Measurements from ENCODE around the gene GALNT16. TPM values are rescaled to one million over a fixed set of nuclear protein-coding genes. Genes with fewer than 3 reads are reported as not detected.
"Not testable (repeated sequence)": the region's sequence is repeated elsewhere in the genome, so short reads cannot be mapped to it uniquely, and the experiment has no call there.

Gene GALNT16
- total RNA-seq, 1 donor from 2014 or later, result 1.6 TPM

GRCh38 chr14:69363055-69363454, 103.1 kb downstream of the GALNT16 start:
- no peak for DNase-seq (ENCODE audit: low spot score)

- no peak for DNase-seq (ENCODE audit: low spot score)
Measured at GRCh38 chr14:69363964-69364363, 104.0 kb downstream of the GALNT16 start.

DNA sequence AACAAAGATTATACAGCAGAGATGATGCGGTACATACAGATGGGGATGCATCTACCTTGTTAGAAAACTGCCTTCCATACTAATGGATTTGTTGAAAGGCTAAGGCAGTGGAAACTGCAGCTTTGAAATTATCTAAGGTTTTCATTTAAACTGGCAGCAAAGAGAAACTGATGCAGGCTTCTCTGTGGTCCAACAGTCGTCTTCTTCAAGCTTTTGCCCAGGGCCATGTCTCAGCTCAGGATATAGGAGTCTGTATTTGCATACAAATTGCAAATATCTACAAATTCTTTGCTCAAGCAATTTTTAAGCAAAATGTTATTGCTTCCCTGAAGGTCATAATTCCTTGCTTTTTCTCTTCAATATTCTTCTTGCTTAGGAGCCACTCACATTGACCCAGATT, 104.4 kb downstream of the GALNT16 start:
- no peak for DNase-seq (ENCODE audit: low spot score)

DNA sequence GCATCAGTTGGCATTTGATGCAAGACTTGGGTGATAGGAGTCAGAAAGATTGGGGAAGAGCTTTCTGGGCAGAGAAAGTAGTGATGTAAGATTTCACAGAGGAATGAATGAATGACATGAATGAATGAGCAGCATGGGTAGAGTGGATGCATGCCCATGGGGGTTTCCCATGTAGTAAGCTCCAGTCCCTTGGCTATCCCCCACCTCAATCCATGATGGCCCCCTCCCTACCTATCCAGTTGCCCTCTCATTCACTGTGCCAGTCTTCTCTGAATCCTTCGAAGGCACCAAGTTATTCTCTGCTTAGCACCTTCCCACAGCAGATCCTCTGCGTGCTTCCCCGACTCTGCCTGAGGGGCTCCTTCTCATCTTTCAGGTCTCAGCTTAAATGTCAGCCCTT, 106.1 kb downstream of the GALNT16 start:
- no peak for DNase-seq (ENCODE audit: low spot score)

GRCh38 chr14:69366761-69367160, 106.8 kb downstream of the GALNT16 start:
- no peak for DNase-seq (ENCODE audit: low spot score)

DNA sequence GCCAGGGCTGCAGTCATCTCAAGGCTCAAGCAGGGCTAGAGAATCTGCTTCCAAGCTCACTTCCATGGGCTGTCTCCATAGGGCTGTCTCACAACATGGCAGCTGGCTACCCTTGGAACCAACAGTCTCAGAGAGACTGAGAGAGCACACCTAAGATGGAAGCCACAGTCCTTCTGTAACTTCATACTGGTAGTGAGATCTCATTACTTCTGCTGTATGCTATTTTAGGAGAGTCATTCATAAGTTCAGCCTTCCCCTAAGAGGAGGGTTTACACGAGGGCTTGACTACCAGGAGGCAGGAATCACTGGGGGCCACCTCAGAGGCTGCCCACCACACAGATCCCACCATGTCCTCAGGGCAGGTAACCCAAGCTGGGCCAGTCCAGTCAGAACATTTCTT, 108.4 kb downstream of the GALNT16 start:
- no peak for DNase-seq (ENCODE audit: low spot score)

DNA sequence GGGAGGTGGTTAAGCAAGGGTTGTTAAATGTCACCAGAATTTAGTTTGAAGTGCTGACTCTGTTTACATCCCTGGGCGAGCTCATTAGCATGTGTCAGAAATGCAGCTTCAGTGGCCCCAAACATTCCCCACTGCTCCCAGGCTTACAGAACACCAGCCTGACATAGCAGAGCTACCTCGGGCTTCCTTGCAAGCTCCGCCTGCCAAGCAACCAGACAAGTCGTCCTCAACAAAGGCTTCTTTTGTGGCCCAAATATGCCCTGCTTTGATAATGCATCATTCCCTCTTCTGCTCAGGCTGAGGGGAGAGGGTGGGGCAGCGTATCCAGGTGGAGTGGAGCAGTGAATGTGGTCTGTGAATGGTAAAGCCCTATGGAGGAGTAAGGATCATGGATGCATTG, 110.1 kb downstream of the GALNT16 start:
- DNase-seq (ENCODE audit: low spot score), result no peak

DNA sequence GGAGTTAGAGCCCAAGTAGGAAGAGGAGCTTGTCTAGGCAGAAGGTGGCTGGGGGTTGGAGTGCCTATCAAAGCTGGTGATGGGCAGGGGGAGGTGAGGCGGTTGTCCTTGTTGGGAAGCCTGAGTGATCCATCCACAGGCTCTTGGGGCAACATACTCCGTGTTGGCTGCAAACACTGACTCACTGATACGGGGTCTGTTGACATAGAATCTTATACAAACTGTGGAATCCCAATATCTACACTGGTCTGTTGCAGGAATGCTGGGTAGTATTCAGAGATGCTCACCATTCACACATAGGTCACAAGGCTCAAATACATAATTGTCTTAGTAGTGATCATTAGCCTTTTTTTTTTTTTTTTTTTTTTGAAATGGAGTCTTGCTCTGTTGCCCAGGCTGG, 112.2 kb downstream of the GALNT16 start:
- no peak for DNase-seq (ENCODE audit: low spot score)

GRCh38 chr14:69373104-69373503, 113.1 kb downstream of the GALNT16 start:
- no peak for DNase-seq (ENCODE audit: low spot score)

GRCh38 chr14:69374235-69374634, 114.3 kb downstream of the GALNT16 start:
- DNase-seq (ENCODE audit: low spot score), result no peak

DNA sequence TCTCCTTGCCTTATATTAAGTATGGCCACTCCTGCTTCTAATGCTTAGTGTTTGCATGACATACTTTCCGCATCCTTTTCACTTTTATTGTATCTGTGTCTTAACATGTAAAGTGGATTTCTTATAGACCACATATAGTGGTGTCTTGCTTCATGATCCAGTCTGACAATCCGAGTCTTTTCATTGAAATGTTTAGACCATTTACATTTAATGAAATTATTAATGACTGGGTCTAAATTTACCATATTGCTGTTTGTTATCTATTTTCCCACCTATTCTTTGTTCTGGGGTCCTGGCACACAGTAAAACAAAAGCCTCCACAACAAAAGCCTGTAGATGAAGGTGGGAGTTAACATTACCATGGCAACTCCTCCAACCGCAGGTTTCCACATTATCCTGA, 115.2 kb downstream of the GALNT16 start:
- no peak for DNase-seq (ENCODE audit: low spot score)

DNA sequence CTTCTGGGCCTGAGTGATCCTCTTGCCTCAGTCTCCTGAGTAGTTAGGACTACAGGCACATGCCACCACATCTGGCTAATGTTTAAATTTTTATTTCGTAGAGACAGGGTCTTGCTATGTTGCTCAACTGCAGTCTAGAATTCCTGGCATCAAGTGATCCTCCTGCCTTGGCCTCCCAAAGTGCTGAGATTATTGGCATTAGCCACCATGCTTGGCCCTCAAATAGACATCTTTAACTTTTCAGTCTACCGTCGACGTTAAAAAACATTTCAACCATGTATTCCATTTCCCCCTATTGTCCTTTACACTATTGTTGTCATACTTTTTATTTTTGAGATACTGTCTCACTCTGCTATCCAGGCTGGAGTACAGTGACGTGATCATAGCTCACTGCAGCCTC, 115.8 kb downstream of the GALNT16 start:
- DNase-seq (ENCODE audit: low spot score), result no peak

- DNase-seq (ENCODE audit: low spot score), result no peak
Measured at GRCh38 chr14:69376439-69376838, 116.5 kb downstream of the GALNT16 start.

DNA sequence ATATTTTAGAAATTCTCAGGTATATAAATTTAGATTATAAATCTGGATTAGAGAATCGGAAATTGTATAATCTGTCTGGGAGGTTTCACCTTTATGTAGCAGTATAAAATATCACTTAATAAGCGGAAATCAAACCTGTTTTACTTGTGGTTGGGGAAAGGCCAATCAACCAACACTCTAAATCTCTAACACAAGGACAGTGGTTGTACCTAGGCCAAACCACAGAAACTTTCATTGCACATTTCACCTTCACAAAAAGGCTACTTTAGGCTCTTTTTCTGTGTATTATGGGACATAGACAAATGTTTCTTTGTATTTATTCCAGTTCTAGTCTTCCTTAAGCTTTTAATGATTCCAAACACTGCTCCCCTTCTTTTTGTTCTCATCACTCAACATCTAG, 118.3 kb downstream of the GALNT16 start:
- DNase-seq (ENCODE audit: low spot score), result no peak

- DNase-seq (ENCODE audit: low spot score), result no peak
Measured at GRCh38 chr14:69387311-69387710, 127.4 kb downstream of the GALNT16 start.

GRCh38 chr14:69391400-69391799, 131.4 kb downstream of the GALNT16 start:
- not testable (repeated sequence) for DNase-seq (ENCODE audit: low spot score)

- DNase-seq (ENCODE audit: low spot score), result no peak
Measured at GRCh38 chr14:69392481-69392880, 132.5 kb downstream of the GALNT16 start.

GRCh38 chr14:69395929-69396328, 136.0 kb downstream of the GALNT16 start:
- DNase-seq (ENCODE audit: low spot score), result no peak

DNA sequence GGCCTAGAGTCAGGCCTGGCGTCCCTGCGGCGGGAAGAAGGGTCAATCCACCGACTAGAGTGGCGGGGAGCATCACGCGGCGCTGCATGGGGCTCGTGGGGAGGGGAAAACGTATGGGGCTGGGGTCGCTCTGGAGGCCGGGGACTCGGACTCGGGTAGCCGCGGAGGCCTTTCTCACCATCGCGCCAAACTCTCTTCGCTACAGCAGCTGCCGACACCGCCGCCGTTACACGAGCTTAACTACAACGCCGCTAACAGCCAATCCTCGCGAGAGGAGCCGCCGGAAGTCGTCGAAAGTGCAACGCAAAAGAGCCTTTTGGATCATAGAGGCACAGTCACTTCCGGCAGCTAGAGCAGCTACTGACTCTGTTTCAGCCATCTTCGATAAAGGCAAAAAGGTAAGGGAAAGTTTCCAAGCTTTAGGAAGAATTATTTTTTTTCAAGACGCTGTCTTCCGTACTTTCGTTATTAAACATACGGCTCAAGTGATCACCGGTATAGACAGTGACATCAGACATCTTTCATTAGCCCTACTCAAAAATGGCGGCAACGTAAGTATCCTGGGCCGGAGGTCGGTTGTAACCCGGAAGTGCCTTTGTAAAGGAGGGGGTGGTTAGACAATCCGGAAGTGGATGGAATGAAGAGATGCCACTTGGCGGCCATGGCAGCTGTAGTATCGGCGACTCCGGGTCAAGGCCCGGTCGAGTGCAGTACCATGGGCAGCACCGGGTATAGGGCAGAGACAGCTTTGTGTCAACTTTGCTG, 138.3 kb downstream of the GALNT16 start, which contains the start of the genes ERH and SLC39A9:
Gene ERH (minus strand): TSS at position 247 of the 765 bp plus-strand sequence. CDS start 66 bp downstream, at position 181.
Gene SLC39A9 (plus strand): TSS at position 640 of the 765 bp plus-strand sequence. CDS start 678 bp downstream, outside the sequence.
- peak; percentile 97 for DNase-seq (ENCODE audit: low spot score)

DNA sequence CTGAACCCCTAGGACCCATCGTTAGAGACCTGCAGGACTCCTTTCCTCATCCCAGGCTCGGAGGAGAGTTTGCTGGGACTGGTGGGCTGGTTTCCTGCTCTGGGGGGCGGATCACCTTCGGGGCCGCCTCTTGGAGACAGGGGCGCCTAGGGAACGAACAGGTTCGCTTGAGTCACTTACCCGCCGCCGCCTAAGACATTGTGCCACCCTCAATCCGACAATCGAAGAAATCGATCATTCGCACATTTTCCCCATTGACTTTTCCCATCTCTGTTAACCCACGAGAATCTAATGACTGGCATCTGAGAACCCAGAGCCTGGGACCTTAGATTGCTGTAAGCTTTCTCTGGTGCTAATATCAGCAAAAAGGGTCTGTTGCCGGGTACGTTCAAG, 138.9 kb downstream of the GALNT16 start:
- no peak for DNase-seq (ENCODE audit: low spot score)

GRCh38 chr14:69399750-69400149, 139.8 kb downstream of the GALNT16 start:
- no peak for DNase-seq (ENCODE audit: low spot score)

- DNase-seq (ENCODE audit: low spot score), result no peak
Measured at GRCh38 chr14:69400154-69400553, 140.2 kb downstream of the GALNT16 start.

- no peak for DNase-seq (ENCODE audit: low spot score)
Measured at GRCh38 chr14:69401841-69402240, 141.9 kb downstream of the GALNT16 start.

DNA sequence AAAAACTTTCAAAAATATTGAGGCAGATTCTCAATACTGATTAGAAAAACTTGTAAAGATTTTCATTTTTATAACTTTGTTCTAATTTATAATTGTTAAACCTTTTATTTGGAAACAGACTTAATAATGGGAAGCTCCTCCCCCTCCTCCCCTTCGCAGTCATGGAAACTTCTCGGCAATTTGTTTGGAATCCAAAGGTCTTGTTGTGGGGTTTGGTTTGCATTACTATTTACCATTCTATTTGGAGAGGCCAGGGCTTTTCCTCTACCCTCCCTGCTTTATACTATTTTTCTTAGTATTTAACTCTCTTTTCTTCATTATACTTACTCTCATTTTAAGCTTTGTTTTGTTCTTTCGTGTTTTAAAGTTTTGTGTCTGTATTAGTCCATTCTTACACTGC, 144.5 kb downstream of the GALNT16 start:
- no peak for DNase-seq (ENCODE audit: low spot score)

All from ureter (tissue), 1 donor.